ENCODE data around the gene MRPL4. TPM values are rescaled to one million over a fixed set of nuclear protein-coding genes. Genes with fewer than 3 reads are reported as not detected.
"Not testable (repeated sequence)": the region's sequence is repeated elsewhere in the genome, so short reads cannot be mapped to it uniquely, and the experiment has no call there.

The MRPL4 gene
- total RNA-seq, 2 donors from 2014 or later: 33.8 to 44.2 TPM

DNA sequence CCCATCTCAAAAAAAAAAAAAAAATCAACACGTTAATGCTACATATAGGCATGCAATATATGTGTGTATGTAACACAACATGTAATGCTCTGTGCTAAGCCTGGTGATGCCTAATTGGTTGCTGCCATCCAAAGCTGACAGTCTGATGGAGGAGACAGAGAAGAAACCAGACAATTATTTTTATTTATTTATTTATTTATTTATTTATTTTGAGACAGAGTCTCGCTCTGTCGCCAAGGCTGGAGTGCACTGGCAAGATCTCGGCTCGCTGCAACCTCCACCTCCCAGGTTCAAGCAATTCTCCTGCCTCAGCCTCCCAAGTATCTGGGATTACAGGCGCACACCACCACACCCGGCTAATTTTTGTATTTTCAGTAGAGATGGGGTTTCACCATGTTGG, 16.6 kb upstream of the MRPL4 start:
- DNase-seq: not testable (repeated sequence)
- peak overlapping the region; percentile 97 for H3K4me3 Mint-ChIP-seq

DNA sequence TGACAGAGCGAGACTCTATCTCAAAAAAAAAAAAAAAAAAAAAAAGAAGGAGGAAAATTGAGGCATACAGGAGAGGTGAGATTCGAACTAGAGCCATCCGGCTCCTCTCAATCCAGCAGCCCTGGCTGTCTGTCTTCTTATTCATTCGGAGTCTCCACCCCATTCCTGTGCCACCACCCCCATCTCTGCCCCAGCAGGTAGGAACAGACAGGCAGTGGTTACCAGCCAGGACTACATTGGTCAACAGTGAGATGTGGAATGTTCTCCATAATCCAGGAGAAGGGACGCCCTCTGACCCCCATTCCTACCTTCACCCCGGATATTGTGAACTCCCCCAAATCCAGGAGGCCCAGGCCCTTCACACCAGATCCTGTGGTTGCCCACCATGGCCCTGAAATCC, 14.3 kb upstream of the MRPL4 start:
- no peaks in the 10 kb centered on the region for H3K36me3 Mint-ChIP-seq (ENCODE audit: low read depth)
- no peaks in the 10 kb centered on the region for H3K9me3 ChIP-seq (ENCODE audit: control insufficient read depth, low read length, poor library complexity, severe bottlenecking)
- ATAC-seq: no peak
- no peaks in the 10 kb centered on the region for H3K27me3 Mint-ChIP-seq
- no peak for DNase-seq
- no peak overlapping the region for H3K4me3 Mint-ChIP-seq
- H3K27ac Mint-ChIP-seq: peak overlapping the region; percentile 72
- peaks cover 18% of the 10 kb centered on the region for H3K4me1 Mint-ChIP-seq

More for the DNA sequence above, 16.6 kb upstream of the MRPL4 start:
- peak overlapping the region; percentile 100 for H3K27ac Mint-ChIP-seq
- not testable (repeated sequence) for H3K36me3 Mint-ChIP-seq (ENCODE audit: low read depth); ATAC-seq; H3K27me3 Mint-ChIP-seq; H3K9me3 ChIP-seq (ENCODE audit: control insufficient read depth, low read length, poor library complexity, severe bottlenecking)
- H3K4me1 Mint-ChIP-seq: peaks cover 25% of the 10 kb centered on the region

DNA sequence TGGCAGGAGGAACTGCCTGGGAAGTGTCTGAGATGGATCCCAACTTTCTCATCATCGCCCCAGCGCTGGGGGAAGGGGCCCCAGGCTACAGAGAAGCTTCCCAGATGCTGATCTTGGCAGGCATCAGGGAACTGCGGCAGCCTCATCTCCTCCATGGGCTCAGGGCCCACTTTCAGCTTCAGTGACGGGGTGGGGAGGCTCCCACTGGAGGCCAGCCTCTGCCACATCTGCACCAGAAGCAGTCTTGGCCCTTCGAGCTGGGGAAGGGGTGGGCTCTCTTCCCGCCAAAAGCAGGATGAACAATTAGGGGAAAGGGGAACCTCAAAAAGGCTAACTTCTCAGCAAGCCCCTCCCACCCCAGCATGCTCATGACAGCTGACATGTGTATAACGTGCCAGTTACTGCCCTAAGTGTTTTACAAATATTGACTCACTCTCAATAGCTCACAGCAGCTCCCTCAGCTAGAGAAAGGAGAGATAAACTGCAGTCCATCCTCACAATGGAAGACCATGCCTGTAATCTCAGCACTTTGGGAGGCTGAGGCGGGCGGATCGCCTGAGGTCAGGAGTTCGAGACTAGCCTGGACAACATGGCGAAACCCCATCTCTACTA, 13.7 kb upstream of the MRPL4 start:
- peaks cover 18% of the 10 kb centered on the region for H3K4me1 Mint-ChIP-seq
- DNase-seq (no peak), ATAC-seq (no peak)
- peak overlapping the region; percentile 72 for H3K27ac Mint-ChIP-seq
- no peaks in the 10 kb centered on the region for H3K36me3 Mint-ChIP-seq (ENCODE audit: low read depth)
- peak overlapping the region; percentile 49 for H3K4me3 Mint-ChIP-seq
- H3K9me3 ChIP-seq (ENCODE audit: control insufficient read depth, low read length, poor library complexity, severe bottlenecking): no peaks in the 10 kb centered on the region
- H3K27me3 Mint-ChIP-seq: no peaks in the 10 kb centered on the region

DNA sequence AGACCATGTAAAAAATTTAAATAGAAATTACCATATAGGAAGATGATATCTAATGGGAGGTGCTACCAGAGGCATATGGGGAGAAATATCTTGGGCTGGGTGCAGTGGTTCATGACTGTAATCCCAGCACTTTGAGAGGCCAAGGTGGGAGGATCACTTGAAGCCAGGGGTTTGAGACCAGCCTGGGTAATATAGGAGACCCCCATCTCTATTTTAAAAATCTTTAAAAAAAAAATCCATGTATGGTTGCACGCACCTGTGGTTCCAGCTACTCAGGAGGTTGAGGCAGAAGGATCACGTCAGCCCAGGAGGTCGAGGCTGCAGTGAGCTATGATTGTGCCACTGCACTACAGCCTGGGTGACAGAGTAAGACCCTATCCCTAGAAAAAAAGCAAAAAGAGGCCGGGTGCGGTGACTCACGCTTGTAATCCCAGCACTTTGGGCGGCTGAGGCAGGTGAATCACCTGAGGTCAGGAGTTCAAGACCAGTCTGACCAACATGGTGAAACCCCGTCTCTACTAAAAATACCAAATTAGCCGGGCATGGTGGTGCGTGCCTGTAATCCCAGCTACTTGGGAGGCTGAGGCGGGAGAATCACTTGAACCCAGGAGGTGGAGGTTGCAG, 10.1 kb upstream of the MRPL4 start:
- DNase-seq; H3K27ac Mint-ChIP-seq; H3K4me3 Mint-ChIP-seq; H3K36me3 Mint-ChIP-seq (ENCODE audit: low read depth); H3K9me3 ChIP-seq (ENCODE audit: control insufficient read depth, low read length, poor library complexity, severe bottlenecking); ATAC-seq; H3K4me1 Mint-ChIP-seq; H3K27me3 Mint-ChIP-seq: not testable (repeated sequence)

DNA sequence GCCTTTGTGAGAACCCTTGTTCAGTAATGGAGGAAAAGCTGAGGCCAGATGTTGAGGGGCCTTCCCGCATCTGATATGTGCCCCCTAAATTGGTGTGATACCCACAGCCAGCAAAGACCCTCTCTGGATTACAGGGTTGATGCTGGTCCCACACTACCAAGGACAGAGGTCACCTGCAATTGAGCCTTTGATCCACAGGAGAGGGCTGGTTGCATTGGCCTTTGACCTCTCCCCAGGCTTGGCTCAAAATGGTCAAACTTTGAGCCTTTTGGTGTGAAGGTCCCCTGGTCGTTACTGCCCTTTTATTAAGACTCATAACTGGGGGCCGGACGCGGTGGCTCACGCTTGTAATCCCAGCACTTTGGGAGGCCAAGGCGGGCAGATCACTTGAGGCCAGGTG, 8.4 kb upstream of the MRPL4 start:
- H3K36me3 Mint-ChIP-seq (ENCODE audit: low read depth): no peaks in the 10 kb centered on the region
- H3K4me3 Mint-ChIP-seq: no peak overlapping the region
- DNase-seq (no peak), ATAC-seq (no peak)
- H3K9me3 ChIP-seq (ENCODE audit: control insufficient read depth, low read length, poor library complexity, severe bottlenecking): no peaks in the 10 kb centered on the region
- no peak overlapping the region for H3K27ac Mint-ChIP-seq
- peaks cover 3% of the 10 kb centered on the region for H3K4me1 Mint-ChIP-seq
- no peaks in the 10 kb centered on the region for H3K27me3 Mint-ChIP-seq

DNA sequence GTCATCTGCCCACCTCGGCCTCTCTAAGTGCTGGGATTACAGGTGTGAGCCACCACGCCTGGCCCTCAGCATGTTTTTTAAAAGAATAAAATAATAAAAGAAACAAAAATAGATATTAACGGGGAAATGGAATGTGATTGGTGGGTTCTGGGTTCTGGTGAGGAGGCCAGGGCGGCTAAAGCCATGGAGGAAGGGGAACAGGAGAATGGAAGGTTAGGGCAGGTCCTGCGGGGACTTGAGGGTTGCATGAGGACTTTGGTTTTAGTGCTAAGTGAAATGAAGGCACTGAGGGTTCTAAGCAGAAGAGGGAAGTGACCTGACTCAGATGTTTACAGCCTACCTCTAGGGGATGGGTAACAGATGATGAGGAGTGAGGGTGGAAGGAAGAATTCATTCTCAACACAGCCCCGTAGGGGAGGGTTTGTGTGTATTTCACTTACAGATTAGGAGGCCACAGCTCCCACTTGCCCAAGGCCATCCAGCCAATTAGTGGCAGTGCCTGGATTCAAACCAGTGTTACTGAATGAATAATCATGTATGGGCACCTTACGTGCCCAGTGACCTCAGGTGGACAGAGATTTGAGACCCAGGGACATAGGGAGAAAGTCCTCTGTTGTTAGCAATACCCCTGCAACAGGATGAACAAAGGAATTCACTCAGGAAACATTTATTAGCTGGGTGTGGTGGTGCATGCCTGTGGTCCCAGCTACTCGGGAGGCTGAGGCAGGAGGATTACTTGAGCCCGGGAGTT, 6.7 kb upstream of the MRPL4 start:
- no peaks in the 10 kb centered on the region for H3K36me3 Mint-ChIP-seq (ENCODE audit: low read depth)
- no peak for DNase-seq
- peaks cover 6% of the 10 kb centered on the region for H3K4me1 Mint-ChIP-seq
- ATAC-seq: no peak
- H3K27me3 Mint-ChIP-seq: no peaks in the 10 kb centered on the region
- no peak overlapping the region for H3K4me3 Mint-ChIP-seq
- no peaks in the 10 kb centered on the region for H3K9me3 ChIP-seq (ENCODE audit: control insufficient read depth, low read length, poor library complexity, severe bottlenecking)
- peak overlapping the region; percentile 62 for H3K27ac Mint-ChIP-seq

DNA sequence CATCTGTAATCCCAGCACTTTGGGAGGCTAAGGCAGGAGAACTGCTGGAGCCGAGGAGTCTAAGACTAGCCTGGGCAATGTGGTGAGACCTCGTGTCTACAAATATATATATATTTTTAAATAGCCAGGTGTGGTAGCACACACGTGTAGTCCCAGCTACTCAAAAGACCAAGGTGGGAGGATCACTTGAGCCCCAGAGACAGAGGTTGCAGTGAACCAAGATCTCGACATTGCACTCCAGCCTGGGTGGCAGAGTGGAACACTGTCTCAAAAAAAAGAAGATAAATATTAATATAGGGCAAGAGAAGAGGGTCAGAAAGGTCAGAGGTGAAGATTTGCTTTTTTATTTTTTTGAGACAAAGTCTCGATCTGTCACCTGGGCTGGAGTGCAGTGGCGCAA, 5.5 kb upstream of the MRPL4 start:
- Mint-ChIP-seq H3K4me1 (peaks cover 6% of the 10 kb centered on the region), H3K27me3 (no peaks in the 10 kb centered on the region), H3K27ac (peak overlapping the region; percentile 43), H3K36me3 (ENCODE audit: low read depth) (no peaks in the 10 kb centered on the region), H3K4me3 (no peak overlapping the region)
- no peaks in the 10 kb centered on the region for H3K9me3 ChIP-seq (ENCODE audit: control insufficient read depth, low read length, poor library complexity, severe bottlenecking)
- no peak for DNase-seq
- no peak for ATAC-seq

DNA sequence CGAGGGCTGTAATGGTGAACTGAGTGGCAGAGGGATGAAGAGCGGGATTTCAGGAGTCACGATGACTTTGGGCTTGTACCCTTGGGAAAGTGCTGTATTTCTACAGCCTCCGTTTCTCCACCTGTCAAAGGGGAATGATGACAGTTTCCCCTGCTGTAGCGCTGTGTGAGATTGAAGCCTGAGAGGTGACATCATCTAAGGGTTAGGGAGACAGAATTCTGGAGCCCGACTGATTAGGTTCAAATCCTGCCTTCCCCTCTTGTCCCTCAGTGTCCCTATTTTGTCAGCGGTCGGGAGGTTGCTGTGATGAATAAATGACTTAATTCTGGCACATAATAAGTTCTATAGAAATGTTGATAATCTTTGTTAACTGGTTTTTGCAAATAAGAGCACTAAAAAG, 693 bp downstream of the MRPL4 start:
- H3K27ac Mint-ChIP-seq: peak overlapping the region; percentile 91
- no peaks in the 10 kb centered on the region for H3K9me3 ChIP-seq (ENCODE audit: control insufficient read depth, low read length, poor library complexity, severe bottlenecking)
- peak overlapping the region; percentile 97 for H3K4me3 Mint-ChIP-seq
- no peaks in the 10 kb centered on the region for H3K27me3 Mint-ChIP-seq
- H3K4me1 Mint-ChIP-seq: peaks cover 19% of the 10 kb centered on the region
- peaks cover 16% of the 10 kb centered on the region for H3K36me3 Mint-ChIP-seq (ENCODE audit: low read depth)
- DNase-seq (no peak), ATAC-seq (no peak)

DNA sequence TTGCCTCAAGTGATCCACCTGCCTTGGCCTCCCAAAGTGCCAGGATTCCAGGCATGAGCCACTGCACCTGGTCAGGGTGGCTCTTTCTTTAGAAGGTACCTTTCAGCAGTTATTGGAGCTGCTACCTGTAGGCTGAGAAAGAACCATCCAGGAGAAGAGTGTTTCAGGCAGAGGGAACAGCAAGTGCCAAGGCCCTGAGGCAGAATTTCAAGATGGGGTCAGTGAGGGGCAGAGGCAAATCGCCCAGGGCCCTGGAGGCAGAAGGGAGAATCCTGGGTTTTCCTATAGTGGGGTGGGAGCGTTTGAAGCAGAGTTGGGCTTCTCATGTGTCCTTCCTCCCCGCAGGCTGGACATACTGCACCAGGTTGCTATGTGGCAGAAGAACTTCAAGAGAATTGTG, 2.2 kb downstream of the MRPL4 start:
- Mint-ChIP-seq H3K27ac (no peak overlapping the region), H3K36me3 (ENCODE audit: low read depth) (peaks cover 16% of the 10 kb centered on the region), H3K27me3 (no peaks in the 10 kb centered on the region), H3K4me1 (peaks cover 19% of the 10 kb centered on the region), H3K4me3 (no peak overlapping the region)
- H3K9me3 ChIP-seq (ENCODE audit: control insufficient read depth, low read length, poor library complexity, severe bottlenecking): no peaks in the 10 kb centered on the region
- no peak for DNase-seq
- no peak for ATAC-seq

DNA sequence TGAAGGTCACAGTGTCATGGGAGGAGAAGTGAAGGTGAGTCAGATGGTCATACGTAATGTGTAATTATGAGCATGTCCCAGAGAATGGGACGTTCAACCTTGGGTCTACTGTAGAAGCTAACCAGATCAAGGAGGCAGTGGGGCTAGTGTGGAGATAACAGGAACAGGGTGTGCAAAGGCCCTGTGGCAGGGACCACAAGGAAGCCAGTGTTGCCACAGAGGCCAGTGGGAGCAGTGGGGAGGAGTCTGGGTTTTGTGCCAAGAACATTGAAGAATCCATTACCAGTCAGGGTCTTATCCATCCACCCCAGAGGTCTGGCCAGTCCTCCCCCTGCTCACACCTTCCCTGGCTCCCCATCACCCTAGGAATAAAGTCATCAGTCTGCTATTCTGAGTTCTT, 3.3 kb downstream of the MRPL4 start:
- Mint-ChIP-seq H3K27ac (no peak overlapping the region), H3K27me3 (no peaks in the 10 kb centered on the region), H3K4me3 (no peak overlapping the region), H3K36me3 (ENCODE audit: low read depth) (peaks cover 16% of the 10 kb centered on the region), H3K4me1 (peaks cover 17% of the 10 kb centered on the region)
- no peak for DNase-seq
- no peaks in the 10 kb centered on the region for H3K9me3 ChIP-seq (ENCODE audit: control insufficient read depth, low read length, poor library complexity, severe bottlenecking)
- no peak for ATAC-seq

DNA sequence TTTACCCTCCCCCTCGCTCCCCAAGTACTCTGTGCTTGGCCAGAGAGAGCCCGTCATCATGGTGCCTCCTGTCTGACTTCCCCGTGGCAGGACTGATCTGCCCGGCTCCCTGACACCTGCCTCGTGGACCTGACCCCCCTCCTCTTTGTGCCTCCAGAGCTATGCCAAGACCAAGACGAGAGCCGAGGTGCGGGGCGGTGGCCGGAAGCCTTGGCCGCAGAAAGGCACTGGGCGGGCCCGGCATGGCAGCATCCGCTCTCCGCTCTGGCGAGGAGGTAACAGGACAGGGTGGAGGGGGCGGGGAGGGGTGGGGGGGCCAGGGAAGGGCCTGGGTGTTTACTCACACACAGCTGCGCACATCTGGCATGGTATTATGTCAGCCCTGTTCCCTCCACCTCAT, 4.5 kb downstream of the MRPL4 start:
- no peak overlapping the region for H3K27ac Mint-ChIP-seq
- no peaks in the 10 kb centered on the region for H3K27me3 Mint-ChIP-seq
- peaks cover 16% of the 10 kb centered on the region for H3K4me1 Mint-ChIP-seq
- DNase-seq (no peak), ATAC-seq (no peak)
- H3K9me3 ChIP-seq (ENCODE audit: control insufficient read depth, low read length, poor library complexity, severe bottlenecking): no peaks in the 10 kb centered on the region
- no peak overlapping the region for H3K4me3 Mint-ChIP-seq
- peaks cover 16% of the 10 kb centered on the region for H3K36me3 Mint-ChIP-seq (ENCODE audit: low read depth)

DNA sequence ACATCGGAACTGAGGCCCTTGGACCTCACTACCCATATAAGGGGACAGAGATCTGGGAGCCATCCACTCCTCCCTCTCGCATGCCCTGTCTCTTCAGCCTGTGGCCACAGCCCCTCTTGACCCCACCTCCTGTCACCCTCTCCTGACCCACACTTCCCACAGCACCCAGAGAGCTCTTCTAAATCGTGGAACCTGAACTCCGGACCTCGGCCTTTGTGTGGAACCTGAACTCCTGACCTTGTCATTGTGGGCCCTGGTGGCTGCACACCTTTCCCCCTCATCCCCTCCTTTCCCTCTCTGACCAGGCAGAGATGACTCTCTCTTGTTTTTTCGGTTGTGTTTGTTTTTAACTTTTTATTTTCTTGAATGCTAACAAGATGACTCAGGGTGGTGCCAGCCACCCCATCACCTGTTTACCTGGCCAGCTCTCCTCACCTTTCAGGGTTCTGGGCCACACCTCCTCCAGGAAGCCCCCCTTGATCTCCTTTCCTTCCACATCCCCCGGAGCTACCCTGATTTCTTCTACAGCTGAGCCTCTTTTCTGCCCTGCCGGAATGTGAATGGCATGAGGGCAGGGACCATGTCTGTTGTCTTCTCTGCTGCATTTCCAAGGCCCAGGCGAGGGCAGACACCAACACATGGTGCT, 5.1 kb downstream of the MRPL4 start:
- peaks cover 13% of the 10 kb centered on the region for H3K4me1 Mint-ChIP-seq
- peaks cover 14% of the 10 kb centered on the region for H3K36me3 Mint-ChIP-seq (ENCODE audit: low read depth)
- H3K4me3 Mint-ChIP-seq: no peak overlapping the region
- H3K9me3 ChIP-seq (ENCODE audit: control insufficient read depth, low read length, poor library complexity, severe bottlenecking): no peaks in the 10 kb centered on the region
- no peaks in the 10 kb centered on the region for H3K27me3 Mint-ChIP-seq
- no peak overlapping the region for H3K27ac Mint-ChIP-seq
- no peak for DNase-seq
- no peak for ATAC-seq

DNA sequence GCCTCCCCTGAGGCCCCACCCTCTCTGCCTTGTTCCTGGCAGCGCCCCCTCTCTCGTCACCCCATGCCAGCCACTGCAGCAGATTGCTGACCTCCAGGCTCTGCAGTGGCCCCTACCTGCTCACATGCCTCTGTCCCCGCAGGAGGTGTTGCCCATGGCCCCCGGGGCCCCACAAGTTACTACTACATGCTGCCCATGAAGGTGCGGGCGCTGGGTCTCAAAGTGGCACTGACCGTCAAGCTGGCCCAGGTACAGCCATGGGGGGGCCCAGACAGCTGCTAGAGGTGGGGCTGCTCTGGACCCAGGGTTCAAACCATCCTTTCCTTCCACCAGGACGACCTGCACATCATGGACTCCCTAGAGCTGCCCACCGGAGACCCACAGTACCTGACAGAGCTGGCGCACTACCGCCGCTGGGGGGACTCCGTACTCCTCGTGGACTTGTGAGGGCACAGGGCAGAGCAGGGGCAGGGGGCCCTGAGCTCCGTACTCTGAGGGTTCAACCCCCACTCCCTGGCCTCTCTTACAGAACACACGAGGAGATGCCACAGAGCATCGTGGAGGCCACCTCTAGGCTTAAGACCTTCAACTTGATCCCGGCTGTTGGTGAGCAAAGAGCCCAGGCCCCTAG, 6.2 kb downstream of the MRPL4 start:
- Mint-ChIP-seq H3K27me3 (no peaks in the 10 kb centered on the region), H3K4me1 (peaks cover 13% of the 10 kb centered on the region), H3K36me3 (ENCODE audit: low read depth) (peaks cover 14% of the 10 kb centered on the region), H3K4me3 (no peak overlapping the region), H3K27ac (peak overlapping the region; percentile 27)
- ATAC-seq: no peak
- DNase-seq: no peak
- no peaks in the 10 kb centered on the region for H3K9me3 ChIP-seq (ENCODE audit: control insufficient read depth, low read length, poor library complexity, severe bottlenecking)
